H1 (cell line): ENCODE results near the gene TMEM117. TPM values are rescaled to one million over a fixed set of nuclear protein-coding genes. Genes with fewer than 3 reads are reported as not detected.

Source experiments
- CTCF ChIA-PET: fragments of 300-600 bp; sonication (Branson Sonifier 250); formaldehyde crosslinking; loops from one replicate; lab custom pipeline; 2021; ENCODE audit not compliant: partially characterized antibody; lab: Charles Lee
- POLR2A ChIA-PET: fragments of 300-600 bp; sonication (Branson Sonifier 250); formaldehyde crosslinking; loops from one replicate; lab custom pipeline; 2021; ENCODE audit warnings: inconsistent platforms; ENCODE audit not compliant: partially characterized antibody; lab: Charles Lee
- DNase-seq, 2 experiments: peaks; one replicate each; pipeline versions ENCODE4 v3.0.0 to v3.0.0-alpha.2; 2010 to 2022; ENCODE audit warnings: low spot score in 2 of 2, low read depth in 1 of 2, mixed read lengths in 1 of 2
- FAIRE-seq: peaks from 2 replicates; lab custom pipeline; 2011; peaks lifted over from hg19 to GRCh38; lab: Jason Lieb, UNC
- H2AFZ ChIP-seq: 2 replicates; pipeline ENCODE4 v1.8.1; 2012; ENCODE audit warnings: low read length, inconsistent platforms
- H2AK5ac ChIP-seq: 2 replicates; pipeline ENCODE4 v1.6.1; 2013; ENCODE audit warnings: low read depth, low read length
- H2BK120ac ChIP-seq: replicated peaks from 2 replicates; pipeline ENCODE3; 2013; ENCODE audit warnings: low read depth, low read length, inconsistent platforms
- H2BK12ac ChIP-seq: 2 replicates; pipeline ENCODE4 v1.6.1; 2013; ENCODE audit warnings: low read depth, low read length
- H2BK15ac ChIP-seq: 2 replicates; pipeline ENCODE4 v1.6.1; 2013; ENCODE audit warnings: low read length
- H2BK20ac ChIP-seq: 2 replicates; pipeline ENCODE4 v1.6.1; 2013; ENCODE audit warnings: low read length
- H2BK5ac ChIP-seq: 2 replicates; pipeline ENCODE4 v1.6.1; 2013; ENCODE audit warnings: low read depth, low read length
- H3K14ac ChIP-seq: 2 replicates; pipeline ENCODE4 v1.6.1; 2013; ENCODE audit warnings: inconsistent platforms; ENCODE audit not compliant: insufficient read length
- H3K18ac ChIP-seq: 2 replicates; pipeline ENCODE4 v1.6.1; 2013; ENCODE audit warnings: low read length; ENCODE audit errors: extremely low read depth
- H3K23ac ChIP-seq: 2 replicates; pipeline ENCODE4 v1.6.1; 2013; ENCODE audit warnings: inconsistent platforms; ENCODE audit not compliant: insufficient read length
- H3K23me2 ChIP-seq: 2 replicates; pipeline ENCODE4 v1.6.1; 2013; ENCODE audit warnings: low read depth, low read length
- H3K27ac ChIP-seq: 2 replicates; pipeline ENCODE4 v1.6.1; 2011; ENCODE audit warnings: low read depth, low read length, inconsistent platforms
- H3K27me3 ChIP-seq, 4 experiments: replicated peaks in 1 of 4; 1 replicate in 1 of 4; 2 replicates in 3 of 4; pipeline versions ENCODE4 v1.6.1 to v1.8.1; 2011 to 2013; ENCODE audit warnings: low read length in 3 of 4, mild to moderate bottlenecking in 3 of 4, inconsistent platforms in 2 of 4, mixed read lengths in 2 of 4, moderate library complexity in 1 of 4; ENCODE audit not compliant: control insufficient read depth in 3 of 4, insufficient read depth in 3 of 4; ENCODE audit errors: extremely low read depth in 1 of 4
- H3K36me3 ChIP-seq, 4 experiments: 2 replicates each; pipeline versions ENCODE4 v1.6.1 to v1.8.1; 2011 to 2013; ENCODE audit warnings: mild to moderate bottlenecking in 4 of 4, low read length in 3 of 4, moderate library complexity in 2 of 4, control low read depth in 1 of 4, inconsistent platforms in 1 of 4; ENCODE audit not compliant: insufficient read depth in 4 of 4, control insufficient read depth in 2 of 4
- H3K4ac ChIP-seq: replicated peaks from 2 replicates; pipeline ENCODE3; 2013; ENCODE audit warnings: low read length, low read depth, mixed read lengths, inconsistent platforms; ENCODE audit not compliant: insufficient read length
- H3K4me1 ChIP-seq, 4 experiments: replicated peaks in 1 of 4; 1 replicate in 1 of 4; 2 replicates in 3 of 4; pipeline versions ENCODE4 v1.6.1 to v1.8.1; 2011 to 2013; ENCODE audit warnings: low read length in 3 of 4, inconsistent platforms in 2 of 4, mixed read lengths in 1 of 4; ENCODE audit not compliant: insufficient read depth in 4 of 4, control insufficient read depth in 3 of 4
- H3K4me2 ChIP-seq, 2 experiments: 2 replicates each; pipeline versions ENCODE4 v1.6.1 to v1.8.1; 2011 to 2013; ENCODE audit warnings: low read depth in 2 of 2, low read length in 2 of 2, control low read depth in 1 of 2, inconsistent platforms in 1 of 2, mild to moderate bottlenecking in 1 of 2; ENCODE audit not compliant: insufficient read depth in 1 of 2
- H3K4me3 ChIP-seq, 4 experiments: fragments of 200-600, 300-600 bp in 1 of 4; sonication (generic), shearing (Covaris generic), sonication (Bioruptor Twin) in 1 of 4; 2 replicates each; pipeline versions ENCODE4 v1.5.1 to v1.8.1; 2011 to 2016; ENCODE audit warnings: low read length in 4 of 4, low read depth in 3 of 4, control low read depth in 2 of 4, inconsistent platforms in 2 of 4, mild to moderate bottlenecking in 2 of 4, mixed read lengths in 1 of 4, moderate library complexity in 1 of 4; ENCODE audit not compliant: insufficient read depth in 2 of 4; ENCODE audit errors: extremely low read depth in 1 of 4
- H3K56ac ChIP-seq: replicated peaks from 2 replicates; pipeline ENCODE3; 2013; ENCODE audit warnings: low read depth, mild to moderate bottlenecking, mixed read lengths, low read length, inconsistent platforms; ENCODE audit not compliant: insufficient read length
- H3K79me1 ChIP-seq: 2 replicates; pipeline ENCODE4 v1.6.1; 2013; ENCODE audit warnings: low read depth, low read length, control low read depth
- H3K79me2 ChIP-seq, 2 experiments: 2 replicates each; pipeline versions ENCODE4 v1.6.1 to v1.8.1; 2012 to 2013; ENCODE audit warnings: low read length in 2 of 2, mild to moderate bottlenecking in 2 of 2, inconsistent platforms in 1 of 2; ENCODE audit not compliant: insufficient read depth in 2 of 2, control insufficient read depth in 1 of 2
- H3K9ac ChIP-seq, 4 experiments: replicated peaks in 1 of 4; 1 replicate in 1 of 4; 2 replicates in 3 of 4; pipeline versions ENCODE4 v1.6.1 to v1.8.1; 2011 to 2013; ENCODE audit warnings: low read depth in 3 of 4, low read length in 3 of 4, control low read depth in 2 of 4, mild to moderate bottlenecking in 2 of 4, moderate library complexity in 2 of 4, inconsistent platforms in 1 of 4; ENCODE audit errors: extremely low read depth in 1 of 4
- H3K9me3 ChIP-seq, 2 experiments: 2 replicates each; pipeline versions ENCODE4 v1.6.1 to v1.8.1; 2012 to 2013; ENCODE audit warnings: mild to moderate bottlenecking in 2 of 2, moderate library complexity in 2 of 2, control low read depth in 1 of 2, inconsistent platforms in 1 of 2, low read depth in 1 of 2, low read length in 1 of 2, mixed read lengths in 1 of 2; ENCODE audit not compliant: insufficient read depth in 2 of 2
- H4K20me1 ChIP-seq, 2 experiments: replicated peaks in 1 of 2; 2 replicates each; pipeline versions ENCODE3 to v1.8.1; 2011 to 2013; ENCODE audit warnings: inconsistent platforms in 2 of 2, low read length in 2 of 2, mild to moderate bottlenecking in 1 of 2; ENCODE audit not compliant: insufficient read depth in 2 of 2, control insufficient read depth in 1 of 2
- H4K5ac ChIP-seq: 2 replicates; pipeline ENCODE4 v1.6.1; 2013; ENCODE audit warnings: low read length, low read depth, mixed read lengths, inconsistent platforms; ENCODE audit not compliant: insufficient read length
- H4K8ac ChIP-seq: 2 replicates; pipeline ENCODE4 v1.8.0; 2013; ENCODE audit warnings: mild to moderate bottlenecking, moderate library complexity, low read length, inconsistent platforms; ENCODE audit not compliant: insufficient read depth; ENCODE audit errors: extremely low read depth
- H4K91ac ChIP-seq: replicated peaks from 2 replicates; pipeline ENCODE3; 2013; ENCODE audit warnings: low read length, mixed read lengths, inconsistent platforms; ENCODE audit not compliant: insufficient read length
- HDAC2 ChIP-seq, 2 experiments: fragments of 300-600 bp in 1 of 2; sonication (generic) in 1 of 2; IDR thresholded peaks; 2 replicates each; pipeline ENCODE4 v1.6.1; 2011 to 2012; ENCODE audit warnings: low read depth in 2 of 2, low read length in 2 of 2, mild to moderate bottlenecking in 2 of 2, moderate library complexity in 2 of 2, borderline replicate concordance in 1 of 2, inconsistent platforms in 1 of 2
- KDM5A ChIP-seq: fragments of 200-600 bp; IDR thresholded peaks from 2 replicates; pipeline ENCODE4 v1.7.1; 2012; ENCODE audit warnings: mild to moderate bottlenecking, low read length, inconsistent platforms, mixed read lengths
- SUZ12 ChIP-seq: fragments of 200-600 bp; sonication (generic); IDR thresholded peaks from 2 replicates; pipeline ENCODE4 v1.6.1; 2012; ENCODE audit warnings: mild to moderate bottlenecking, inconsistent platforms, low read length, moderate library complexity, mixed read lengths
- ZNF274 ChIP-seq: IDR thresholded peaks from 2 replicates; pipeline ENCODE4 v1.7.0; 2012; ENCODE audit warnings: low read length, borderline replicate concordance; ENCODE audit errors: extremely low read depth
- WGBS, 2 experiments: shearing (Covaris generic) in 1 of 2; methylation state at CpG; one replicate each; pipeline versions ENCODE4 v1.1.6 to v1.1.7; 2013 to 2015; ENCODE audit warnings: low lambda C conversion rate in 2 of 2, mixed read lengths in 2 of 2, inconsistent platforms in 1 of 2, low coverage in 1 of 2, missing lambda C conversion rate in 1 of 2; ENCODE audit not compliant: insufficient replicate concordance in 2 of 2, insufficient coverage in 1 of 2, insufficient read length in 1 of 2; ENCODE audit errors: extremely low coverage in 1 of 2, missing lambda C conversion rate in 1 of 2; 5-methylcytosine and 5-hydroxymethylcytosine counted together
- polyA plus RNA-seq, 7 experiments: library from polyadenylated mRNA; depleted of rRNA in 3 of 7; stranded (reverse) in 5 of 7; unstranded in 2 of 7; fragments of >200 nt in 5 of 7; fragments of 200-250 nt in 2 of 7; gene quantifications; 1 replicate in 5 of 7; 2 replicates in 1 of 7; 4 replicates in 1 of 7; pipeline versions ENCODE4 v1.2.1 to v1.2.3, GENCODE V29; 2011 to 2013; ENCODE audit warnings: missing spikeins in 2 of 7, mixed read lengths in 2 of 7
- total RNA-seq: library from RNA; stranded (reverse); fragmentation: NEBNext Ultra II Directional; extraction: Animal tissue kit (Norgen Biotek cat#: 25700); gene quantifications from 2 replicates; pipeline ENCODE4 v1.2.1, GENCODE V29; 2021

TMEM117 gene
- total and polyA plus RNA-seq, 2 of the 8 experiments (the other 6 are each of a cell fraction or from before 2014, with no cell fraction given): 0.80 to 1.4 TPM

GRCh38 chr12:43965899-43966298, 130.0 kb downstream of the TMEM117 start:
- no peaks in the 10 kb centered on the region for H3K36me3 ChIP-seq
- no peaks in the 10 kb centered on the region for H3K23me2 ChIP-seq
- DNase-seq (no peak), FAIRE-seq (no peak)
- WGBS, 2 experiments: 86% methylated on average over 3 of the region's 3 CpGs; no CpG with 5 or more reads in 1 of the 2 experiments
- H2AFZ ChIP-seq: no peak overlapping the region
- H3K9ac ChIP-seq: no peak overlapping the region
- TF ChIP-seq HDAC2 (IDR thresholded peaks at IDR 0.05; ENCODE audit: borderline replicate concordance in 1 of 2, low read depth in 2 of 2, low read length in 2 of 2): no peak
- no peak for TF ChIP-seq SUZ12
- TF ChIP-seq ZNF274: no peak
- no peak for TF ChIP-seq KDM5A
- H3K27me3 ChIP-seq: peaks cover 0 to 1% (median 0%) of the 10 kb centered on the region in 4 experiments; a peak in 1 of 7 replicates
- no peak overlapping the region for H4K5ac ChIP-seq
- no peak overlapping the region for H2BK5ac ChIP-seq
- no peak overlapping the region for H4K8ac ChIP-seq
- no peak overlapping the region for H2BK20ac ChIP-seq
- no peak overlapping the region for H2BK12ac ChIP-seq
- H3K56ac ChIP-seq: no peak overlapping the region
- H2BK120ac ChIP-seq: no peak overlapping the region
- H4K91ac ChIP-seq: no peak overlapping the region
- H3K4ac ChIP-seq: no peak overlapping the region
- H3K9me3 ChIP-seq: no peaks in the 10 kb centered on the region
- CTCF ChIA-PET: no interaction called here
- H3K18ac ChIP-seq: no peak overlapping the region
- H2BK15ac ChIP-seq: no peak overlapping the region
- no peaks in the 10 kb centered on the region for H3K79me2 ChIP-seq
- no peak overlapping the region for H3K23ac ChIP-seq
- no peaks in the 10 kb centered on the region for H4K20me1 ChIP-seq
- no peak overlapping the region for H3K4me3 ChIP-seq
- no peak overlapping the region for H2AK5ac ChIP-seq
- no peak overlapping the region for H3K27ac ChIP-seq
- H3K4me1 ChIP-seq: no peaks in the 10 kb centered on the region
- H3K14ac ChIP-seq: no peak overlapping the region
- POLR2A ChIA-PET: no interaction called here
- no peaks in the 10 kb centered on the region for H3K79me1 ChIP-seq
- H3K4me2 ChIP-seq: no peak overlapping the region
